Nephron (organoid): ENCODE measurements around the gene BRD1.
"Not testable (repeated sequence)": the region's sequence is repeated elsewhere in the genome, so short reads cannot be mapped to it uniquely, and the experiment has no call there.

Experiments used
- H3K27ac Mint-ChIP-seq, 3 experiments: 2 replicates each; pipeline ENCODE4 v1.8.0; 2020; ENCODE audit warnings: mixed read lengths in 3 of 3, mild to moderate bottlenecking in 2 of 3, moderate library complexity in 1 of 3
- H3K27me3 Mint-ChIP-seq: 2 replicates; pipeline ENCODE4 v1.8.0; 2021; ENCODE audit warnings: low read depth, mild to moderate bottlenecking, moderate library complexity, mixed read lengths
- H3K36me3 Mint-ChIP-seq: 2 replicates; pipeline ENCODE4 v1.8.0; 2020; ENCODE audit warnings: low read depth, mixed read lengths
- H3K4me1 Mint-ChIP-seq: 2 replicates; pipeline ENCODE4 v1.8.0; 2020; ENCODE audit warnings: mixed read lengths
- H3K4me3 Mint-ChIP-seq, 3 experiments: 2 replicates each; pipeline ENCODE4 v1.8.0; 2020; ENCODE audit warnings: mild to moderate bottlenecking in 3 of 3, mixed read lengths in 3 of 3, moderate library complexity in 2 of 3
- H3K9me3 Mint-ChIP-seq: 2 replicates; pipeline ENCODE4 v1.8.0; 2020; ENCODE audit warnings: mixed read lengths
- CTCF ChIP-seq, 3 experiments: fragments of 200-600 bp; sonication (generic); IDR thresholded peaks; one replicate each; pipeline ENCODE4 v1.5.0; 2021; ENCODE audit warnings: antibody characterized with exemption in 3 of 3; ENCODE audit not compliant: unreplicated experiment in 3 of 3

The BRD1 gene

GRCh38 chr22:49825436-49825835 lies 2.2 kb downstream of the BRD1 start:
- peak overlapping the region; percentile 91 to 96 (median 93) for H3K4me3 Mint-ChIP-seq
- peaks cover 9% of the 10 kb centered on the region for H3K9me3 Mint-ChIP-seq
- H3K27ac Mint-ChIP-seq, result peak overlapping the region; percentile 77 to 90 (median 88)
- H3K4me1 Mint-ChIP-seq, result peaks cover 32% of the 10 kb centered on the region
- TF ChIP-seq CTCF (IDR thresholded peaks at IDR 0.05; ENCODE audit: unreplicated experiment in 3 of 3), result no peak
- H3K27me3 Mint-ChIP-seq, result peaks cover 4% of the 10 kb centered on the region
- H3K36me3 Mint-ChIP-seq, result peaks cover 46% of the 10 kb centered on the region

GRCh38 chr22:49824936-49825335 lies 2.7 kb downstream of the BRD1 start:
- Mint-ChIP-seq H3K36me3 (peaks cover 50% of the 10 kb centered on the region), H3K4me1 (peaks cover 32% of the 10 kb centered on the region), H3K27ac (peak overlapping the region; percentile 2 to 77 (median 18)), H3K9me3 (peaks cover 7% of the 10 kb centered on the region), H3K4me3 (peak overlapping the region; percentile 91 to 96 (median 93)), H3K27me3 (peaks cover 4% of the 10 kb centered on the region)
- no peak for TF ChIP-seq CTCF (IDR thresholded peaks at IDR 0.05; ENCODE audit: unreplicated experiment in 3 of 3)

GRCh38 chr22:49824185-49824925 lies 3.3 kb downstream of the BRD1 start:
- Mint-ChIP-seq H3K36me3 (peaks cover 52% of the 10 kb centered on the region), H3K4me3 (peak overlapping the region; percentile 91 to 96 (median 93)), H3K9me3 (peaks cover under 1% of the 10 kb centered on the region), H3K4me1 (peaks cover 32% of the 10 kb centered on the region), H3K27ac (peak overlapping the region; percentile 2 to 77 (median 18)), H3K27me3 (peaks cover 4% of the 10 kb centered on the region)
- TF ChIP-seq CTCF (IDR thresholded peaks at IDR 0.05; ENCODE audit: unreplicated experiment in 3 of 3), result no peak

GRCh38 chr22:49823289-49824045 lies 4.2 kb downstream of the BRD1 start:
- peaks cover 61% of the 10 kb centered on the region for H3K36me3 Mint-ChIP-seq
- H3K4me3 Mint-ChIP-seq, result no peak overlapping the region
- no peak for TF ChIP-seq CTCF (IDR thresholded peaks at IDR 0.05; ENCODE audit: unreplicated experiment in 3 of 3)
- peaks cover 32% of the 10 kb centered on the region for H3K4me1 Mint-ChIP-seq
- H3K9me3 Mint-ChIP-seq, result no peaks in the 10 kb centered on the region
- peaks cover 4% of the 10 kb centered on the region for H3K27me3 Mint-ChIP-seq
- H3K27ac Mint-ChIP-seq, result peak overlapping the region in 1 of 3 experiments; percentile 18

- H3K4me1 Mint-ChIP-seq, result peaks cover 32% of the 10 kb centered on the region
Observed at GRCh38 chr22:49821741-49822140, 5.9 kb downstream of the BRD1 start.

GRCh38 chr22:49820984-49821383 lies 6.7 kb downstream of the BRD1 start:
- Mint-ChIP-seq H3K27ac (no peak overlapping the region), H3K36me3 (peaks cover 86% of the 10 kb centered on the region), H3K4me3 (no peak overlapping the region), H3K9me3 (no peaks in the 10 kb centered on the region), H3K4me1 (peaks cover 29% of the 10 kb centered on the region), H3K27me3 (peaks cover 4% of the 10 kb centered on the region)
- no peak for TF ChIP-seq CTCF (IDR thresholded peaks at IDR 0.05; ENCODE audit: unreplicated experiment in 3 of 3)

More at GRCh38 chr22:49821741-49822140, 5.9 kb downstream of the BRD1 start:
- H3K27ac Mint-ChIP-seq, H3K27me3 Mint-ChIP-seq, H3K9me3 Mint-ChIP-seq, H3K4me3 Mint-ChIP-seq: not testable (repeated sequence)
- peaks cover 78% of the 10 kb centered on the region for H3K36me3 Mint-ChIP-seq
